Left renal pelvis (tissue), 4 donors: ENCODE data around the gene OLFML2B. TPM values are rescaled to one million over a fixed set of nuclear protein-coding genes. Genes with fewer than 3 reads are reported as not detected.

Experiments
- DNase-seq, 4 donors: peaks; one replicate each; pipeline ENCODE4 v3.0.0-alpha.2; 2013; ENCODE audit warnings: low read depth in 4 of 4, low spot score in 3 of 4
- polyA plus RNA-seq, 4 donors: library from polyadenylated mRNA; unstranded; fragments of 120-200 nt; gene quantifications; one replicate each; pipeline ENCODE4 v1.2.1, GENCODE V29; 2013; ENCODE audit not compliant: insufficient read length in 4 of 4

The OLFML2B gene
- polyA plus RNA-seq, 4 donors: 11.8 to 57.8 (median 13.7) TPM

GRCh38 chr1:162009501-162010174 lies 14.0 kb downstream of the OLFML2B start:
- no peak for DNase-seq

- DNase-seq: no peak
Measured at GRCh38 chr1:162008799-162009198, 14.9 kb downstream of the OLFML2B start.

- DNase-seq: no peak
Measured at GRCh38 chr1:162007466-162007865, 16.2 kb downstream of the OLFML2B start.

GRCh38 chr1:162006081-162006480 lies 17.6 kb downstream of the OLFML2B start:
- no peak for DNase-seq

- DNase-seq: no peak
Measured at GRCh38 chr1:162004441-162004950, 19.2 kb downstream of the OLFML2B start.

- no peak for DNase-seq
Measured at GRCh38 chr1:162003830-162004215, 19.8 kb downstream of the OLFML2B start.

GRCh38 chr1:162003061-162003829 lies 20.4 kb downstream of the OLFML2B start:
- no peak for DNase-seq

GRCh38 chr1:162000053-162000420 lies 23.6 kb downstream of the OLFML2B start:
- no peak for DNase-seq

- DNase-seq: no peak
Measured at GRCh38 chr1:161999301-162000052, 24.2 kb downstream of the OLFML2B start.

- DNase-seq: no peak
Measured at GRCh38 chr1:161998811-161999210, 24.9 kb downstream of the OLFML2B start.

GRCh38 chr1:161997152-161997551 lies 26.5 kb downstream of the OLFML2B start:
- no peak for DNase-seq

- DNase-seq: no peak
Measured at GRCh38 chr1:161994175-161994668, 29.4 kb downstream of the OLFML2B start.

GRCh38 chr1:161993576-161993975 lies 30.1 kb downstream of the OLFML2B start:
- DNase-seq: no peak

- no peak for DNase-seq
Measured at GRCh38 chr1:161989786-161990185, 33.9 kb downstream of the OLFML2B start.

- DNase-seq: no peak
Measured at GRCh38 chr1:161989108-161989507, 34.6 kb downstream of the OLFML2B start.

GRCh38 chr1:161988413-161988812 lies 35.3 kb downstream of the OLFML2B start:
- DNase-seq: no peak

- DNase-seq: no peak
Measured at GRCh38 chr1:161987872-161988271, 35.8 kb downstream of the OLFML2B start.

GRCh38 chr1:161987303-161987702 lies 36.4 kb downstream of the OLFML2B start:
- no peak for DNase-seq

GRCh38 chr1:161986328-161986727 lies 37.3 kb downstream of the OLFML2B start:
- DNase-seq: no peak

- no peak for DNase-seq
Measured at GRCh38 chr1:161985301-161985822, 38.3 kb downstream of the OLFML2B start.

GRCh38 chr1:161983725-161984124 lies 39.9 kb downstream of the OLFML2B start:
- DNase-seq: no peak
